Left lung (tissue), 10 donors: ENCODE measurements around the gene ST6GAL1. TPM values are rescaled to one million over a fixed set of nuclear protein-coding genes. Genes with fewer than 3 reads are reported as not detected.

Experiments used
- ATAC-seq: fragments of 200-7000 bp; cut with Tn5 transposase; one replicate; pipeline ENCODE4 v1.9.1; 2020; ENCODE audit warnings: moderate library complexity
- DNase-seq, 4 donors: peaks; one replicate each; pipeline ENCODE4 v3.0.0-alpha.2; 2013 to 2020
- H3K27ac ChIP-seq, 2 donors: fragments of 200-600 bp; sonication (generic) in 1 of 2; one replicate each; pipeline versions ENCODE4 v1.5.0 to v1.8.0; 2020 to 2021
- H3K27me3 ChIP-seq, 2 donors: fragments of 200-600 bp; sonication (generic) in 1 of 2; one replicate each; pipeline versions ENCODE4 v1.5.0 to v1.8.0; 2020 to 2021
- H3K36me3 ChIP-seq, 2 donors: fragments of 200-600 bp; sonication (generic) in 1 of 2; one replicate each; pipeline versions ENCODE4 v1.5.0 to v1.8.0; 2020 to 2021
- H3K4me1 ChIP-seq, 2 donors: fragments of 200-600 bp; one replicate each; pipeline ENCODE4 v1.8.0; 2021
- H3K4me3 ChIP-seq, 2 donors: fragments of 200-600 bp; sonication (generic) in 1 of 2; one replicate each; pipeline versions ENCODE4 v1.5.0 to v1.8.0; 2020 to 2021; ENCODE audit warnings: mild to moderate bottlenecking in 1 of 2
- H3K9me3 ChIP-seq, 2 donors: fragments of 200-600 bp; sonication (generic) in 1 of 2; one replicate each; pipeline versions ENCODE4 v1.5.0 to v1.8.0; 2020 to 2021
- intact Hi-C, 2 donors: fragments of 100-400 bp; cut with DNase I; formaldehyde crosslinking; loops; one replicate each; pipeline versions ENCODE4 v1.11.2 to v1.14.2; 2022
- polyA plus RNA-seq, 6 donors: library from polyadenylated mRNA; unstranded; fragments of 120-200 nt; gene quantifications; one replicate each; pipeline ENCODE4 v1.2.1, GENCODE V29; 2013; ENCODE audit not compliant: insufficient read length in 6 of 6
- total RNA-seq, 2 donors: library from RNA; stranded (reverse); fragmentation: NEBNext Ultra II Directional; extraction: Animal tissue kit (Norgen Biotek cat#: 25700); gene quantifications; one replicate each; pipeline ENCODE4 v1.2.1, GENCODE V29; 2021
- TF ChIP-seq, protein P1 (sequence below), 2 donors: fragments of 200-600 bp; sonication (generic) in 1 of 2; IDR thresholded peaks; one replicate each; pipeline versions ENCODE4 v1.5.0 to v1.8.0; 2021; ENCODE audit warnings: antibody characterized with exemption in 2 of 2
- donor health status: DM: no; HTN: yes; CAD: no.
- donor health status: DM: no; HTN: no; CAD: no.

ST6GAL1 gene
- total and polyA plus RNA-seq, 8 donors, result 45.5 to 132 (median 56.2) TPM

DNA sequence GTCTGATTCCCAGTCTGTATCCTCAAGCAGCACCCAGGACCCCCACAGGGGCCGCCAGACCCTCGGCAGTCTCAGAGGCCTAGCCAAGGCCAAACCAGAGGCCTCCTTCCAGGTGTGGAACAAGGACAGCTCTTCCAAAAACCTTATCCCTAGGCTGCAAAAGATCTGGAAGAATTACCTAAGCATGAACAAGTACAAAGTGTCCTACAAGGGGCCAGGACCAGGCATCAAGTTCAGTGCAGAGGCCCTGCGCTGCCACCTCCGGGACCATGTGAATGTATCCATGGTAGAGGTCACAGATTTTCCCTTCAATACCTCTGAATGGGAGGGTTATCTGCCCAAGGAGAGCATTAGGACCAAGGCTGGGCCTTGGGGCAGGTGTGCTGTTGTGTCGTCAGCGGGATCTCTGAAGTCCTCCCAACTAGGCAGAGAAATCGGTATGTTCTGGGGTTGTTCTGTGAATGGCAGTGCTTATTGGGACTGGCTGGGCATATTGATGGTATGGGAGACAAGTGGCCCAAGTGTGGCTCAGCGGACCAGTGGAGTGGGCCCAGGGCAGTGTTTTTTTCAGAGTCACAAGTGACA, 112.6 kb downstream of the ST6GAL1 start:
- ATAC-seq (no peak), DNase-seq (no peak)
- Histone ChIP-seq H3K36me3 (peaks cover 0 to 35% of the 10 kb centered on the region in 2 donors), H3K9me3 (no peaks in the 10 kb centered on the region), H3K27ac (peak overlapping the region in 1 of 2 donors; percentile 65), H3K27me3 (no peaks in the 10 kb centered on the region), H3K4me1 (peaks cover 9 to 55% of the 10 kb centered on the region in 2 donors), H3K4me3 (no peak overlapping the region)
- TF ChIP-seq, protein P1, sequence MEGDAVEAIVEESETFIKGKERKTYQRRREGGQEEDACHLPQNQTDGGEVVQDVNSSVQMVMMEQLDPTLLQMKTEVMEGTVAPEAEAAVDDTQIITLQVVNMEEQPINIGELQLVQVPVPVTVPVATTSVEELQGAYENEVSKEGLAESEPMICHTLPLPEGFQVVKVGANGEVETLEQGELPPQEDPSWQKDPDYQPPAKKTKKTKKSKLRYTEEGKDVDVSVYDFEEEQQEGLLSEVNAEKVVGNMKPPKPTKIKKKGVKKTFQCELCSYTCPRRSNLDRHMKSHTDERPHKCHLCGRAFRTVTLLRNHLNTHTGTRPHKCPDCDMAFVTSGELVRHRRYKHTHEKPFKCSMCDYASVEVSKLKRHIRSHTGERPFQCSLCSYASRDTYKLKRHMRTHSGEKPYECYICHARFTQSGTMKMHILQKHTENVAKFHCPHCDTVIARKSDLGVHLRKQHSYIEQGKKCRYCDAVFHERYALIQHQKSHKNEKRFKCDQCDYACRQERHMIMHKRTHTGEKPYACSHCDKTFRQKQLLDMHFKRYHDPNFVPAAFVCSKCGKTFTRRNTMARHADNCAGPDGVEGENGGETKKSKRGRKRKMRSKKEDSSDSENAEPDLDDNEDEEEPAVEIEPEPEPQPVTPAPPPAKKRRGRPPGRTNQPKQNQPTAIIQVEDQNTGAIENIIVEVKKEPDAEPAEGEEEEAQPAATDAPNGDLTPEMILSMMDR (IDR thresholded peaks at IDR 0.05), result no peak
- intact Hi-C loops, result no loop called here

DNA sequence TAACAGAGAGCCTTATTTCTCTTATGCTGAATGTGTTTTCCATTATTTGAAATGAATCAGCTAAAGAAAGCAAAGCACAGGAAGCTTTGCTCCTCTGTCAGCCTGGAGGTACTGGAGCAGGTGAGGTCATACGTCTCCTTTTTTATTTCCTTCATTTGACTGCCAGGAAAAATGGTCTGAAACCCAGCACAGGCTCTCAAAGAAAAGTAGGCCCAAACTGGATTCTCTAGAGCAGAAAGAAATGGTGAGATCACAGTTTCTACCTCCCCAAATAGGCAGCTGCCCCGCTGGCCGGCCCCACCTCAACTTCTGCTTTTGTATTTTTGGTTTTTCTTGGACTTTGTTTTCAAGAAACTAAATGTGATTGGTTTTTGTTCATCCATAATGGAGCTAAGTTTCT, 113.9 kb downstream of the ST6GAL1 start:
- Histone ChIP-seq H3K4me3 (no peak overlapping the region), H3K27ac (peak overlapping the region; percentile 13 to 65), H3K27me3 (no peaks in the 10 kb centered on the region), H3K36me3 (peaks cover 0 to 25% of the 10 kb centered on the region in 2 donors), H3K4me1 (peaks cover 9 to 50% of the 10 kb centered on the region in 2 donors), H3K9me3 (no peaks in the 10 kb centered on the region)
- intact Hi-C loops, result no loop called here
- peak in 1 of 4 donors; percentile 80 for DNase-seq
- TF ChIP-seq, protein P1 (IDR thresholded peaks at IDR 0.05), result no peak
- peak; percentile 12 for ATAC-seq

DNA sequence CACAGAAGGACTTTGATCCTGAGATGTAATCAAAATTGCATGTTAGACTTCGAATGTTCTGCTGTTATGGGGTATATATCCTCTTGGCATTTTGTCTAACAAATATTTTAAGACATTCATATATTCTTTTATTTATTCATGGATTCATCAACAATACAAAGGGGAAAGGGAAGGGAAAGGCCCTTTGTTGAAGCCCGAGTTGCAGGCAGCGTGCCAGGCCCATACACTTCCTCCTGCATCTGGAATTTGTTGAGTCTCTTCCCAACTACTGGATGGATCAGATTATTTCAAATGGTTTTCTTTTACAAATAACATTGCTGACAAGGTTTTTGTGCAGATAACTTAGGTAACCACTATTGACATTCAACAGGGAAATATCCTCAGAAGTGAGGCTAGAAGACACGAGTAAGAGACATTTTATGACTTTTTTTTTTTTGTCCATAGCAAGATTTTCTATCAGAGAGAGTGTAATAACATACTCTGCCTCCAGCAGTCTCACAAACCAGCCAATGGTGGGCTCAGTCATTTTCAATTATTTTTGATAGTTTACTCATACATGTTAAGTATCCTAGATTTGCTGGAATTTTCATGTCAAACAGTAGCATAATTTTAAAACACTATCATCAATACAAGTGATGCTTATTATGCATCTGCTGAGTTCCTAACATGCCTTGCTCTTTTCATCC, 114.7 kb downstream of the ST6GAL1 start:
- H3K27me3 ChIP-seq, result no peaks in the 10 kb centered on the region
- TF ChIP-seq, protein P1 (IDR thresholded peaks at IDR 0.05), result no peak
- H3K4me1 ChIP-seq, result peaks cover 9 to 47% of the 10 kb centered on the region in 2 donors
- no peak for DNase-seq
- no peak for ATAC-seq
- H3K4me3 ChIP-seq, result no peak overlapping the region
- H3K9me3 ChIP-seq, result no peaks in the 10 kb centered on the region
- peak overlapping the region in 1 of 2 donors; percentile 65 for H3K27ac ChIP-seq
- intact Hi-C loops, result no loop called here
- peaks cover 0 to 18% of the 10 kb centered on the region in 2 donors for H3K36me3 ChIP-seq

DNA sequence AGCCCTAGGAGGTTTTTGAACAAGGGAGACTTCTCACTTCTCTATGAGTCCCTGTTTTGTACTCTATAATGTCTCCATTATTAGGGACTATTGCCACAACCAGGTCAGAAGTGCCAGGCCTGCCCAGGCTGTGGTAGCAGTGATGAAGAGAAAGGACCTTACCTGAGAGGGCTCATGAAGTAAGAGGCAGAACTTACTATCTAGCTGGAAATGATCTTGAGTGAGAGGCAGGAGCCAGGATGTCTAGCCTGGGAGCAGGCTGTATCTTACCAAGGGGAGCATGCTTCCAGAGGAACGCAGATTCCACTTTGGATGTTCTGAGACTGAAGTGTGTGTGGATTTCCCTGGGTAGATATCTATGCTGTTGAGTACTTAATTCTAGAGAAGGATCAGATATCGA, 115.7 kb downstream of the ST6GAL1 start:
- Histone ChIP-seq H3K27ac (no peak overlapping the region), H3K27me3 (no peaks in the 10 kb centered on the region), H3K4me1 (peaks cover 9 to 49% of the 10 kb centered on the region in 2 donors), H3K4me3 (no peak overlapping the region), H3K9me3 (no peaks in the 10 kb centered on the region), H3K36me3 (peaks cover 0 to 11% of the 10 kb centered on the region in 2 donors)
- no peak for DNase-seq
- TF ChIP-seq, protein P1 (IDR thresholded peaks at IDR 0.05), result no peak
- ATAC-seq, result no peak
- intact Hi-C loops, result no loop called here

DNA sequence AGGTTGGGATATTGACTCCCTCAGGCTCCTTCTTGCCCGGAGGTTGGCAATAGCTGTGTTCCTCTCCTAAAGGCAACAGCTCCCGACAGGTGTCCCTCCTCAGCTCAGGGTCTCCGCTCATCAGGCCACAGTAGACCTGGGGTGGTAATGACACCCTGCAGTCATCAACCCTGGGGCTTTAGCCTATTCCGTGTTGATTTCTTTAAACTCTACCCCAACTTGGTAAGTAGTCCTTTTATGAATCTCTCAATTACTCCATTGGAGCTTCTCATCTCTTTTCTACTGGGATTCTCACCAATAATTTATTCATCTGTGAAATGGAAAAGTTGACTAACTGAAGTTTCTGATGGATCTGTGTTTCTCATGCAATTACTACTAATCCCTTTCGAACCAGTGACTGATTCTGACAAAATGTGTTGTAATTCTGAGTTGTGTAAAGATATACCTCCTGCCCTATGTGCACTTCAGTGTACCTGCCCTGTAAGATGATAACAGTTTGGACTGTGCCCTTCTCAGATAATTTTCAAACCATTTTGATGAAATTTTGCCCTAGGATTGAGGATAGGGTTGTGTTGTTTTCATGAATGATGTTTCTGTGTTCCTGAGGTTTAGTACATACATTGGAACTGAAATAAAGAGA, 119.3 kb downstream of the ST6GAL1 start:
- peaks cover 0 to 33% of the 10 kb centered on the region in 2 donors for H3K36me3 ChIP-seq
- intact Hi-C loops, result no loop called here
- no peak overlapping the region for H3K4me3 ChIP-seq
- peaks cover 2 to 25% of the 10 kb centered on the region in 2 donors for H3K4me1 ChIP-seq
- TF ChIP-seq, protein P1 (IDR thresholded peaks at IDR 0.05), result no peak
- no peak overlapping the region for H3K27ac ChIP-seq
- peaks cover 0 to 11% of the 10 kb centered on the region in 2 donors for H3K9me3 ChIP-seq
- no peak for DNase-seq
- no peaks in the 10 kb centered on the region for H3K27me3 ChIP-seq
- ATAC-seq, result no peak
